IPS DF 4.7 (cell line): ENCODE data around the gene RPE65.
A peak's percentile ranks its signal among the peaks of the same experiment; 100 is the strongest.
"Not testable (repeated sequence)": the region's sequence is repeated elsewhere in the genome, so short reads cannot be mapped to it uniquely, and the experiment has no call there.

Experiments
- DNase-seq: peaks from one replicate; pipeline ENCODE4 v3.0.0-alpha.2; 2013; ENCODE audit warnings: low spot score; ENCODE audit errors: extremely low read depth

RPE65 gene

GRCh38 chr1:68449901-68450300, at the start of gene RPE65:
RPE65 (minus strand) TSS chr1:68449954; CDS start chr1:68449905, 49 bp downstream.
- DNase-seq, result no peak

GRCh38 chr1:68497358-68497698, 47.6 kb upstream of the RPE65 start:
- no peak for DNase-seq

GRCh38 chr1:68496680-68497357, 47.1 kb upstream of the RPE65 start, which contains the start of gene DEPDC1:
DEPDC1 (minus strand) TSS chr1:68497082; CDS start chr1:68496999, 83 bp downstream.
- peak; percentile 66 for DNase-seq

- DNase-seq, result no peak
These were observed 46.4 kb upstream of the RPE65 start for GRCh38 chr1:68495968-68496679.

GRCh38 chr1:68495532-68495931, 45.8 kb upstream of the RPE65 start:
- no peak for DNase-seq

GRCh38 chr1:68493193-68493592, 43.4 kb upstream of the RPE65 start:
- DNase-seq, result no peak

- DNase-seq, result not testable (repeated sequence)
These were observed 42.5 kb upstream of the RPE65 start for GRCh38 chr1:68492255-68492654.

GRCh38 chr1:68490046-68490651, 40.4 kb upstream of the RPE65 start:
- DNase-seq, result no peak

GRCh38 chr1:68485431-68486022, 35.8 kb upstream of the RPE65 start:
- DNase-seq, result no peak

GRCh38 chr1:68484618-68485017, 34.9 kb upstream of the RPE65 start:
- no peak for DNase-seq

- DNase-seq, result no peak
These were observed 31.3 kb upstream of the RPE65 start for GRCh38 chr1:68481041-68481440.

GRCh38 chr1:68479501-68479900, 29.7 kb upstream of the RPE65 start:
- no peak for DNase-seq

- no peak for DNase-seq
These were observed 28.9 kb upstream of the RPE65 start for GRCh38 chr1:68478662-68479061.

GRCh38 chr1:68476626-68477025, 26.9 kb upstream of the RPE65 start:
- DNase-seq, result not testable (repeated sequence)

GRCh38 chr1:68473060-68473459, 23.3 kb upstream of the RPE65 start:
- no peak for DNase-seq

GRCh38 chr1:68470388-68470970, 20.7 kb upstream of the RPE65 start:
- no peak for DNase-seq

- no peak for DNase-seq
These were observed 15.1 kb upstream of the RPE65 start for GRCh38 chr1:68464891-68465290.

GRCh38 chr1:68460935-68461334, 11.2 kb upstream of the RPE65 start:
- DNase-seq, result no peak

- DNase-seq, result no peak
These were observed 10.0 kb upstream of the RPE65 start for GRCh38 chr1:68459796-68460195.

GRCh38 chr1:68459091-68459490, 9.3 kb upstream of the RPE65 start:
- no peak for DNase-seq

GRCh38 chr1:68456202-68456601, 6.4 kb upstream of the RPE65 start:
- no peak for DNase-seq

GRCh38 chr1:68454534-68454933, 4.8 kb upstream of the RPE65 start:
- no peak for DNase-seq
